Activated CD4-positive, alpha-beta T cell treated with anti-CD3 and anti-CD28 coated beads for 24 hours (primary cell): ENCODE data around the gene XXYLT1.
"Not testable (repeated sequence)": the region's sequence is repeated elsewhere in the genome, so short reads cannot be mapped to it uniquely, and the experiment has no call there.

Experiments
- DNase-seq, 2 donors: peaks; one replicate each; pipeline ENCODE4 v3.0.0-alpha.2; 2020; ENCODE audit warnings: low read depth in 2 of 2

Gene XXYLT1

DNA sequence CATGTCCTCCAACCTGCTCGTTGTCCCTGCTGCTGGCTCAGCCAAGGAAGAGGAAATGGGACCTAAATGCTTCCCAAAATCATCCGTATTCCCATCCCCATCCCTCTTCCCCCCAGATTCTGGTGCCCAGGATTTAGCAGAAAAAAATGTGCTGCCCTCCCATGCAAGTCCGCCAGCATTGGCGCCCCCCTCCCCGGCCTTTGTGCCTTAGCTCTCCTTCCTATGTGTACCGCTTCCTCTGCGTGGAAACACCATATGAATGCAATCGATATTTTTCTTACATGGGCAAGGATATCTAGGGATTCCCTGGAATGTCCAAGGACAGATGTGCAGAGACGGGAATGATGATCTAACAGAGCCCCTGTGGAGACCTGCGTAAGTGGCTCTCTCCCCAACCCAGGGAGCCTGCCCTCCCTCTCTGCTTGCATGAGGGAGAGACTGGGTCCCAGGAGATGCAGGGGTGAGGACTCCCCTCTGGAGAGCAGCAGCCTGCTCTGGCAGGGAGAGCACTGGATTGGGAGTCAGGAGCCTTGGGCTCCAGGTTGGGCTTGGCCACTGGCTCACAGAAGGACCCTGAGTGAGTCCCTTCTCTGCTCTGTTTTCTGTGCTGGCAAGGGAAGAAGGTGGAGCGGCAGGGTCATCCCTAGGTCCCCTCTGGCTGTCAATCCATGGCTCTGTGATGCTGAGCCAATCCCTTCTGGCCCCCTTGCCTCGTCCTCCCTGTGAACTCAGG lies 227.2 kb downstream of the XXYLT1 start:
- DNase-seq, result no peak

GRCh38 chr3:195042743-195043606 lies 228.0 kb downstream of the XXYLT1 start:
- DNase-seq, result no peak

DNA sequence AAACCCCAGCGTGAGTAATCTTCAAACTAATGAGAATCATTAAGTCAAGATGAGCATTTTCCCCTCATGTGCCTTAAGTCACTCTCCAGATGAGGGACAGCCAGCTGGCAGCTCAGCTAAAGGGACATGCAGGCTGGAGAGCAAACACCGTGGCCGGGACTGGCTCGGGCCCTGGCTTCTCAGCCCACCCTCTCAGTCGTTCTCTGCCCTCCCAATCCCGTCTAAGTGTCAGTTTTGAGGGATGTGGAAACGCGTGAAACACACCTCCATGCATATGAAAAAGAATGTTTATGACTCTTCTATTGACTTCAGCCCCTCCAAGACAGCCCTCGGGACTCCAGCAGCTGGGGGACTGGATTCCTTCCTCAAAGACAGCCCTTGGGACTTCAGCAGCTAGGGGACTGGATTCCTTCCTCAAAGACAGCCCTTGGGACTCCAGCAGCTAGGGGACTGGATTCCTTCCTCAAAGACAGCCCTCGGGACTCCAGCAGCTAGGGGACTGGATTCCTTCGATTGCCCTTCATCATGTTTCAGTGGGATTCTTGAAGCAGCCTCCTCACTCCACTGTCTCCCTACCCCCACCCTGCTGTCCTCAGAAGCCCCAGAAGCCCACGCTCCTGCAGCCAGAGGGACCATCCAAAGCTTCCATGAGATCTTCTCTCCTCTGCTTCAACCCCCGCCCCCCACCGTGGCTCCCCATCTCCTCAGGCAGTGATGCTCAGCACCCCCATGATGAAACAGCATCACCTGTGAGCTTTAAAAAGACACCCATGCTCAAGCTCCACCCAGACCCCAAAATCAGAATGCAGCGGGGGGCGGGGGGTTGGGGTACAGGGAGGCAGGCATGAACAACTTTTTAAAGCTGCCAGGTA lies 228.9 kb downstream of the XXYLT1 start:
- DNase-seq, result no peak

GRCh38 chr3:195040773-195041520 lies 230.0 kb downstream of the XXYLT1 start:
- DNase-seq, result no peak

- no peak for DNase-seq
Measured at GRCh38 chr3:195040094-195040493, 230.9 kb downstream of the XXYLT1 start.

- DNase-seq, result no peak
Measured at GRCh38 chr3:195039180-195039843, 231.6 kb downstream of the XXYLT1 start.

DNA sequence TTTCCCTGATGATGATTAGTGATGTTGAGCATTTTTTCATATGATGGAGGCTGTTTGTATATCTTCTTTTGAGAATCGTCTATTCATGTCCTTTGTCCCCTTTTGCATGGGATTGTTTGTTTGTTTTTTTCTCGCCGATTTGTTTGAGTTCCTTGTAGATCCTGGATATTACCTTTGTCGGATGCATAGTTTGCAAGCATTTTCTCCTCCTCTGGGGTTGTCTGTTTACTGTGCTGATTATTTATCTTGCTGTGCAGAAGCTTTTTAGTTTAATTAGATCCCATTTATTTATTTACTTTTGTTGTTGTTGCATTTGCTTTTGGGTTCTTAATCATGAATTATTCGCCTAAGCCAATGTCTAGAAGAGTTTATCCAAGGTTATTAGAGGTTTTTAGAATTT lies 232.8 kb downstream of the XXYLT1 start:
- no peak for DNase-seq

- DNase-seq, result not testable (repeated sequence)
Measured at GRCh38 chr3:195037586-195037985, 233.4 kb downstream of the XXYLT1 start.

GRCh38 chr3:195036974-195037373 lies 234.0 kb downstream of the XXYLT1 start:
- DNase-seq, result no peak

DNA sequence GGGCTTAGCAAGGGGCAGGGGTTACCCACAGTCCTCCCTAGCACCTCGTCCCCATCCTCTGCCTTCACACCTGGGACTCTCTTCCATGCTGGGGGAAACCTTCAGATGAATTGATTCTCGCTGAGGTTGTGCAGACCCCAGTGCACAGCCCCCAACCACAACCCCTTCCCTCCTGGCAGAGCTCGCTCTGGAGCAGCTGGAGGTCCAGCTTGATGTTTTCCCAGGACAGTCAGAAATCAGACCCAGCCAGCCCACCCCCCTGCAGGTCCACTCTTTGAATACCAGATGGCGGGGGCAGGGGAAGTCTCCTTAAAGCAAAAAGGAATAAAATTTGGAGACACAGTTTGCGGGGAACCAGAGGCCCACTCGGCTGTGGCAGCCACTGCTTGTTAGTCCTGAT lies 234.4 kb downstream of the XXYLT1 start:
- DNase-seq, result no peak

- no peak for DNase-seq
Measured at GRCh38 chr3:195036203-195036505, 234.8 kb downstream of the XXYLT1 start.

GRCh38 chr3:195035345-195036202 lies 235.4 kb downstream of the XXYLT1 start:
- no peak for DNase-seq

- DNase-seq, result no peak
Measured at GRCh38 chr3:195034541-195034940, 236.4 kb downstream of the XXYLT1 start.

DNA sequence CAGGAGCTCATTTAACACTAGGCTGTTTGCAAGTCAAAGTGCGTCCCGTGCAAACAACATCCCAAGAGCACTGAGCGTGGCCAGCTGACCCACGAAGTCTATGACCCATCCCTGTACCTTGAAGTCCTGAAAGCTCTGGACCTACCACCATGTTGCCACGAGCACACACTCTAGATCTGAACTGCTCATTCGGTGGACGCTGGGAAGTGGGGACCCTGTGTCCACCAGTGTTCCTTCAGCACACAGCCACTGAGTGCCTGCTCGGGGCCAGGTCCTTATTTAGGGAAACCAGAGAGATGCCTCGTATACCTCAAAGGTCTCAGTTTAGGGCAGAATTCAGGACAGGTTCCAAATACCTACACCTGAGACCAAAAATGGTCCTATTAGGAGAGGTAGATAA lies 236.9 kb downstream of the XXYLT1 start:
- DNase-seq, result no peak

GRCh38 chr3:195033531-195034091 lies 237.3 kb downstream of the XXYLT1 start:
- no peak for DNase-seq

- DNase-seq, result no peak
Measured at GRCh38 chr3:195032955-195033354, 238.0 kb downstream of the XXYLT1 start.

- no peak for DNase-seq
Measured at GRCh38 chr3:195032106-195032759, 238.7 kb downstream of the XXYLT1 start.

GRCh38 chr3:195031574-195032003 lies 239.4 kb downstream of the XXYLT1 start:
- no peak for DNase-seq

DNA sequence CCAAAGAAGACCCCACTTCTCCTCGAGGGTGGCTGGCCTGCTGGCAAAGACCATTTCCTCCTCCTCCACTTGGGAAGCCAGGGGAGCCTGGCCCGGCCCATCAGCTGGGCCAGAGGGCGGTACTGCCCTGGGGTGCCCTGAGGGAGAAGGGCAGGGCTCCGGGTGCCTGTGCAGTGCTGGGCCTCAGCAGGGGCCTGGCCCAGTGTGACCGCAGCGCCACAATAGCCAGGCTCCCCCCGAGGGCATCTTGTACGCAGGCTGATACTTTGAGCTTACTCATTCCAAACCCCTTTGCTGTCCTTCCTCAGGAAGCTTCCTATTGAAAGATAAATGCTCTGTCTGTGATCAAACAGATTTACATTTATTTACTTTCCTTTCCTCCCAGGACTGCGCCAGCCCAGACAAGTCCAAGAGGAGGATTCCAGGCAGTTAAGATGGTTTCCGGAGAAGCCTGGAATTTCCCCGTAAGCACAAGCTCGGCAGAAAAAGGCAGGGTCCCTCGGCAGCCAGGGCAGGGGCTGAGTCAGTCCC lies 240.1 kb downstream of the XXYLT1 start:
- no peak for DNase-seq
